SKM-1 treated with dmso at 0.1 percent for 144 hours (cell line): ENCODE measurements around the gene ASRGL1.
A peak's percentile ranks its signal among the peaks of the same experiment; 100 is the strongest.

Experiments
- DNase-seq: peaks from one replicate; lab custom pipeline; 2025; ENCODE audit not compliant: unreplicated experiment; lab: John Stamatoyannopoulos, UW

ASRGL1 gene

DNA sequence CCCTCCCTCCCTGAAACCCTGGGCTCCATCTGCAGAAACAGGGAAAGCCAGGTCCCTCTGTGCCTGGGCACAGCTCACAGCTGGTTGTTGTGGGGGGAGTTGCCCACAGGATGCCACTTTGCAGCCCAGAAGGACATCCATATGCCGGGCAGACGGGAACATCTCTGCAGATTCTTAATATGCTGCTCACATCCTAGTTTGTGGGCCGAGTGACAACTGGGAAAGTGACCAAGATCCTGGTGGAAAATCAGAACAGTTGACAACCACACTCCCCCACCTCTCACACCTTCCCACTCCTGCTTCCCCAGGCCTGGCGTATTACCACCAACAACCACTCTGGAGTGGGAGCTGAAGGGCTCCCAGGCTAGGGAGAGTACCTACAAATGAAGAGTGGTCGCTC is 74.3 kb downstream of the ASRGL1 start:
- DNase-seq, result no peak

- no peak for DNase-seq
Observed at GRCh38 chr11:62413060-62413696, 75.9 kb downstream of the ASRGL1 start.

DNA sequence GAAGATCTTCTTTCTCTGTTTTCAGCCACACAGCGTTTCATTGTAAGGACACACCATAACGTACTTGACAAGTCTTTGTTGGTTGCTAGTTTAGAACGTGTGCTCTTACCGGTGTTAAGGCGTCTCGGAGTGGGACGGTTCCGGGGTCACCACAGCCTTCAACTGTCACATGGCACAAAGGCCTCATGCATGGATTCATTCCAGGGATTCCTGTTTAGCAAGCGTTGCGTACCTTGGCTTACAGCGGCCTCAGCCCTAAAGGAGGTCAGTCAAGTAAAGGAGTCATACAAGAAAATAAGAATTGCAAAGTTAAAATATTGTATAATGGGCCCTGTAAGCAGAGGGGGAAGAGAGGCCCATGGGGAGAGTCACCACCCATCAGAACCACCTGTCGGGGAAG is 79.3 kb downstream of the ASRGL1 start:
- no peak for DNase-seq

GRCh38 chr11:62418136-62418535 is 80.9 kb downstream of the ASRGL1 start:
- no peak for DNase-seq

DNA sequence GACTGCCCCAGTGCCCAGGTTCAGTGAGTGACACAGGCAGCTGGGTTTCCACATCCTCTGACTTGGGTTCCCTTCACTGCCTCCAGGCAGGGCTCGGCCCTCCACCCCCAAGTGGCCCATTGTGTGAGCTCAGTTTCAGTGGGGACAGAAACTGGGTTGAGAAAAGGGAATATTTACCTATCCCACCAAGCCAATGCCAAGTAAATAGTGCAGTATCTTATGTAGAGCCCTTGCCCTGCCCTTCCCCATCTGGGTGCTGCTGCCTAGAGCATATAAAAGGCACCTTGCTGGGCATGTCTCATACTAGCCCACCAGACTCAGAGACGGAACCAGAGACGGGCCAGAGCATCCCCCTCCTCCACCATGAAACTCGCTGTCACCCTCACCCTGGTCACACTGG is 81.5 kb downstream of the ASRGL1 start, which contains the start of gene SCGB1A1:
Gene SCGB1A1, plus strand, starts transcription at position 301 of the 400 bp plus-strand sequence. Its CDS starts 63 bp downstream, at position 364.
- DNase-seq, result no peak

DNA sequence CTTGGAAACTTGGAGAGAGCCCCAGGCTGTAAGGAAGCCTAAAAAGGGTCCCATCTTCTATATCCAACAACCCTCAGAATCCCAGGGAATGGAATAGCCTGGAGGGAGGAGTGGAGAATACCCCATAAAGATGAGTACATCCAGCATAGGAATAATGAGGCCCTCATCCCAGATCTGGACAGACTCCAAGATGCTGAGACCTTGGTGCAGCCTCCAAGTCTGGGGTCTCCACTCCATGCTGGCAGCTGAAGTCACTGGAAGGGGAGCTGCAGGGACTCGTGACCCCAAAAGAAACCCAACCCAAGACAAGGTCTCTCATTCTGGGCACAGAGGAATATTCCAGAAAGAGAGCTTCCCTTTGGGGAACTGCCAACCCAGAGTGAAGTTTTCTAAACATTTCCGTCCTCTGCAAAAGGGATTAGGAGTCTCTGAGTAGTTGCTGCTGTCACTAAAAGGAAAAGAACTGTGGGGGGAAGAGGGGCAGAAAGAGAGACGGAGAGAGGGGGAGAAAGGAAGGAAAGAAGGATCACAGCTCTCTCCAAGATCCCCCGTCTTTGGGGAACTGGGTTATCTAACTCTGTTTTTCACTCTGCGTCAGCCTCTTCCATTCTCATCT is 82.2 kb downstream of the ASRGL1 start:
- DNase-seq, result no peak

- no peak for DNase-seq
Observed at GRCh38 chr11:62419943-62420342, 82.7 kb downstream of the ASRGL1 start.

- no peak for DNase-seq
Observed at GRCh38 chr11:62420882-62421281, 83.6 kb downstream of the ASRGL1 start.

GRCh38 chr11:62421996-62422395 is 84.7 kb downstream of the ASRGL1 start:
- no peak for DNase-seq

DNA sequence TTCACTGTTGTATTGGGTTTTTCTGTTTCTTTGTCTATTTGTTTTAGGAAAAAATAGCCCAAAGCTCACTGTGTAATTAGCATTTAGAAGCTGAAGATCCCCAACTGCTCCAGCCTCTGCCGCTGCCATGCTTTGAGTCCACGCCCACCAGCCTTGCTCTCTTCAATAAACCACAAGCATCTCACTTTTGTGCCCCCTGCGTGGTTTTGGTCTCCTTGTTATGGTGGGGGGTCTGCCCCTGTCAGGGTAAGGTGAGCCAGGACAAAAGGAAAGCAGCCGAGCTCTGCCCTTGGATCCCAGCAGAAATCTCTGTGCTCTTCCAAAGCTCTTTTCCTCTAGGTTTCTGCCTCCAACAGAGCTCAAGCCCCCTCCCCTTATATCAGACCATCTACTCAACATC is 85.8 kb downstream of the ASRGL1 start:
- no peak for DNase-seq

DNA sequence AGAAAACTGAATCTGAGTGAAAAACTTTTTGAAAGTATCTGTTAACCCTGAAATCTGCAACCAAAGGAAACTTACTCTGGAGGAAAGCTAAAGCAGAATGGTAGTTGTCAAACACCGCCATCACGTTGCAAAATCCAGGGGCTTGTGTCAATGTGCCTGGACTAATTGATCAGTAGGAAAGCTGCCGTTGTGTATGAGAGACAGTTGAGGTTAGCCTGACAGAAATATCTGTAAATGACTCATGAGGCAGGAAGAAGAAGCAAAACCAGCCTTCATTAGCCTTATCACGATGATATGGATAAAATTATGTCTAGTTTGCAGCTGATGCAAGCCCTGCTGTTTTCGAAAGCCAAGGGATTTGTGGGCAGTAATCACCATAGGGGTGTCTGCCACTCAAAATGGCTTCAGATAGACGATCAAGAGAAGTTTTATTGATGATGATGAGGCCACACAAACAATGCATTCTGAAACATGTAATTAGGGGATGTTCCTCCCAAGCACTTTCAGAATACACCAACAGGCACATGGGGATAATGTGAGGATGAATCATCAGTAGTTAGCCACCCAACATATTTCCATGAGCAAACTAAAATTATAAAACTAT is 90.5 kb downstream of the ASRGL1 start:
- peak; percentile 22 for DNase-seq

DNA sequence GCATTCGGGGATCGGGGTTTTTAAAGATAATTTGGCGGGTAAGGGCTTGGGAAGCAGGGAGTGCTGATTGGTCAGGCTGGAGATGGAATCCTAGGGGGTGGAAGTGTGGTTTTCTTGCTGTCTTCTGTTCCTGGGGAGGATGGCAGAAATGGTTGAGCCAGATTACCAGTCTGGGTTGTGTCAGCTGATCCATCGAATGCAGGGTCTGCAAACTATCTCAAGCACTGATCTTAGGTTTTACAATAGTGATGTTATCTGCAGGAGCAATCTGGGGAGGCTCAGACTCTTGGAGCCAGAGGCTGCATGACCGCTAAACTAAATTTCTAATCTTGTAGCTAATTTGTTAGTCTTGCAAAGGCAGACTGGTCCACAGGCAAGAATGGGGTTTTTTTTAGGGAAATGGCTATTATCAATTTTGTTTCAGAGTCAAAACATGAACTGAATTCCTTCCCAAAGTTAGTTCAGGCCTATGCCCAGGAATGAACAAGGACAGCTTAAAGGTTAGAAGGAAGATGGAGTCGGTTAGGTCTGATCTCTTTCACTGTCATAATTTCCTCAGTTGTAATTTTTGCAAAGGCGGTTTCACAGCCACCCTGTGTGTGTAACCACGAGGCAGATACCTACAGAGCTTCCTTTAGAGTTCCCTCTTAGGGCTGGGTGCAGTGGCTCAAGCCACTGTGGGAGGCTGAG is 91.8 kb downstream of the ASRGL1 start:
- no peak for DNase-seq

DNA sequence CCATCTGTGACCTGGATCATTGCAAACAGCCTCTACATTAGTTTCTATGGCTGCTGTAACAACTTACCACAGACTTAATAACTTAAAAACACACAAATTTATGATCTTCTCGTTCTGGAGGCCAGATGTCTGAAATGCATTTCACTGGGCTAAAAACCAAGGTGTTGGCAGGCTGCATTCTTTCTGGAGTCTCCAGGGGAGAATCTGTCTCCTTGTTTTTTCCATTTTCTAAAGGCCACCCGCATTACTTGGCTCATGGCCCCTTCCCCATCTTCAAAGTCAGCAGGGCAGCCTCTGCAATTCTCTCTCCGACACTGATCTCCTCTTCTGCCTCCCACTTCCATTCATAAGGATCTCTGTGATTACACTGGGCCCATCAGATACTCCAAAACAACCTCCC is 93.2 kb downstream of the ASRGL1 start:
- no peak for DNase-seq

- no peak for DNase-seq
Observed at GRCh38 chr11:62431171-62431901, 94.1 kb downstream of the ASRGL1 start.

DNA sequence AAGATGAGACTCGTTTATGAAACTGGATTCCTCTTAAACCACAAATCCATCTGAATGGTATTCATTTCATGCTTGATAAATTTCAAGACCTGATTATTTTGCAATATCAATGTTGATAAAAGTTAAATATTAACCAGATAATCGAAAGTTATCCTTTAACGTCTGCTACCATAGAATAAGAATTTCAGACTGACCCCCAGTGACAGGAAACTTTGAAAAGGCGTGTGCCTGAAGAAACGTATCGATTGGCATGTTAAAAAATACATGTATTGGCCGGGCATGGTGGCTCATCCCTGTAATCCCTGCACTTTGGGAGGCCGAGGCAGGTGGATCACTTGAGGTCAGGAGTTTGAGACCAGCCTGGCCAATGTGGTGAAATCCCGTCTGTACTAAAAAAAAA is 95.4 kb downstream of the ASRGL1 start:
- no peak for DNase-seq

DNA sequence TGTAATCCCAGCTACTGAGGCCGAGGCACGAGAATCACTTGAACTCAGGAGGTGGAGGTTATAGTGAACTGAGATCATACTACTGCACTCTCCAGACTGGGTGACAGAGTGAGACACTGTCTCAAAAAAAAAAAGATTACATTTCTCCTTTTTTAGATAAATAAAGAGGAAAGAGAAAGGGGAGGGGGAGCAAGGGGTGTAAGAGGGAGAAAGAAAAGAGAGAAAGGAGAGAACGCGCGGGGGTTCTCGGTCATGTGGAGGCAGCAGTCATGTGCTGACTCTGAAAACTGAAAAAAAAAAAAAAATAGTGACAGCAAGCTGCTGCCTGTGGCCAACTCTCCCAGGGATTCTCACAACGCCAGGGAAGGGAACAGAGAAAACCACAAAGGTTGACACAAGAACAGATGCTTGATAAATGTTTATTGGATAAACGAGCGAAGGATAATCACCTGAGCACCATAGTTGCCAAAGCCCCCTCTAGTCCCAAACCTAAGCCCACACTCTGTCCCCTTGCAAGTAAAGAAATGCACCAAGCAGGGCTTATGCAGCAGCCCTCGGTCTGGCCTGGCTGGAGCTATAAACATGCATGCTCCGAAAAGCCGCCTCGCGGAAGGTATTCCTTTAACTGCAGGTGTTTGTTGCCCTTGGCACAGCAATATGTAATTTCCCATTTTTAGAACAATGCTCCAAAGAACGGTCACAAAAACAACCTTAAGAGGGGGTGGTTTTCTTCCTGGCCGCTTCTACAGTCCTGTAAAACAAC is 96.1 kb downstream of the ASRGL1 start:
- DNase-seq, result no peak

- no peak for DNase-seq
Observed at GRCh38 chr11:62433904-62434276, 96.6 kb downstream of the ASRGL1 start.

- peak; percentile 23 for DNase-seq
Observed at GRCh38 chr11:62435846-62436660, 98.8 kb downstream of the ASRGL1 start.

- no peak for DNase-seq
Observed at GRCh38 chr11:62437616-62438015, 100.4 kb downstream of the ASRGL1 start.

DNA sequence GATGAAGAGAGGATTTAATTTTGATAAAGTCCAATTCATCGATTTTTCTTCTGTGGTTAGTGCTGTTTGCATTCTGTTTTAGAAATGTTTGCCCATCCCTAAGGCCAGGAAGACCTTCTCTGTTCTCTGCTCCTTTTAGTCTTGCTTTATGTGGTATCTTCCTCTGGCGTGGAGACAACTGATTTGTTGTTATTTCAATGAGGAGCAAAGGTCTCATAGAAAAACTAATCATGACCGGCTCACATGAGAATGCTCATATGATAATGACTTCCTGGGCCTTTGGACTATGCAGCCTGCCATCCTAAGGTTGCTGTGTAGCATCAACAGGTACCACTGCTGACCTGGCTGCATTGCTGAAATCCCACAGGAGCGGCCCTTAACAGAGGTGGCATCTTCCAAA is 101.4 kb downstream of the ASRGL1 start:
- no peak for DNase-seq
